NCI-H1417 (cell line): ENCODE results near the gene MRPL54.
A peak's percentile ranks its signal among the peaks of the same experiment; 100 is the strongest.

Experiments used
- DNase-seq, 3 experiments: peaks; one replicate each; lab custom pipeline; 2025; lab: John Stamatoyannopoulos, UW

Gene MRPL54

GRCh38 chr19:3762501-3763459, at the start of gene MRPL54:
Gene MRPL54 (plus strand): TSS chr19:3762682. CDS start chr19:3762701, 19 bp downstream.
- peak; percentile 99 to 100 (median 100) for DNase-seq

- DNase-seq: no peak
Measured at GRCh38 chr19:3716147-3716668, 46.3 kb upstream of the MRPL54 start.

- no peak for DNase-seq
Measured at GRCh38 chr19:3719868-3720267, 42.6 kb upstream of the MRPL54 start.

- DNase-seq: no peak
Measured at GRCh38 chr19:3720349-3720917, 42.0 kb upstream of the MRPL54 start.

GRCh38 chr19:3721131-3721886, 41.2 kb upstream of the MRPL54 start:
- DNase-seq: peak; percentile 93 to 97 (median 94)

- peak in 1 of 3 experiments; percentile 44 for DNase-seq
Measured at GRCh38 chr19:3721887-3722442, 40.5 kb upstream of the MRPL54 start.

- peak; percentile 18 to 80 (median 69) for DNase-seq
Measured at GRCh38 chr19:3722443-3723109, 39.9 kb upstream of the MRPL54 start.

- no peak for DNase-seq
Measured at GRCh38 chr19:3723110-3723488, 39.4 kb upstream of the MRPL54 start.

- DNase-seq: peak in 2 of 3 experiments; percentile 34 to 68
Measured at GRCh38 chr19:3723883-3724282, 38.6 kb upstream of the MRPL54 start.

- no peak for DNase-seq
Measured at GRCh38 chr19:3725121-3725520, 37.4 kb upstream of the MRPL54 start.

- DNase-seq: peak; percentile 74 to 91 (median 82)
Measured at GRCh38 chr19:3725640-3726310, 36.7 kb upstream of the MRPL54 start.

GRCh38 chr19:3730457-3730958, 32.0 kb upstream of the MRPL54 start:
- no peak for DNase-seq

GRCh38 chr19:3732108-3732507, 30.4 kb upstream of the MRPL54 start:
- DNase-seq: no peak

GRCh38 chr19:3733549-3734309, 28.8 kb upstream of the MRPL54 start:
- no peak for DNase-seq

- no peak for DNase-seq
Measured at GRCh38 chr19:3734310-3734600, 28.2 kb upstream of the MRPL54 start.

- no peak for DNase-seq
Measured at GRCh38 chr19:3736106-3736724, 26.3 kb upstream of the MRPL54 start.

- DNase-seq: peak in 1 of 3 experiments; percentile 9
Measured at GRCh38 chr19:3737487-3738205, 24.8 kb upstream of the MRPL54 start.

- DNase-seq: no peak
Measured at GRCh38 chr19:3738477-3739220, 23.8 kb upstream of the MRPL54 start.
